HG02678 (cell line): Measurements from ENCODE around the gene MED9.

ENCODE experiments used
- ATAC-seq: cut with Tn5 transposase; IDR thresholded peaks from one replicate; pipeline ENCODE4 v1.9.1; 2021; ENCODE audit warnings: mild to moderate bottlenecking, moderate library complexity; ENCODE audit not compliant: unreplicated experiment

The MED9 gene

DNA sequence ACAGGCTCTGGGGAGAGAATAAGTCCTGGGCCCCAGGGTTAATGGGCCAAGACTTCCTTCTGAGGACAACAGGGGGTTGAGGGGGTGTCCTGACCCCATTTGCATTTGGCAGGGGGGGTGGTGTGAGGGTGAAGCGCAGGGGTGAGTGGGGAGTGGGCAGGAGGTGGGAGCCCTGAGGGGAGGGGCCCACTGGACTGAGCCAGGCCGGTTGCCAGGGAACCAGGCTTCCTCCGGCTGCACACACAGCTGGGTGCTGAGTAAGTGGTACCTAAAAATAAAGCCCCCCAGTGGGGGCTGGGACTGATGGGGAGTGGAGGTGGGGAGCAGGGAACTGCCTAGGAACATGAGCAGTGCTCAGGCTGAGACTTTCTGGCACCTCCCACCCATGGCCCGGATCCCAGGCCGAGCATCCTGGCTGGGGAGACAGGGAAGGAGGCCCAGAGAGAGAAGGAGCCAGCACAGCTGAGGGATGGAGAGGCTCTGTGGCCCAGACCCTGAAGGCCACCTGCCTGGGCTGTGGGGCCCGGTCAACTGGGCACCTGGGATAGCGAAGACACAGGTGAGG is 26.8 kb downstream of the MED9 start:
- ATAC-seq: no peak

DNA sequence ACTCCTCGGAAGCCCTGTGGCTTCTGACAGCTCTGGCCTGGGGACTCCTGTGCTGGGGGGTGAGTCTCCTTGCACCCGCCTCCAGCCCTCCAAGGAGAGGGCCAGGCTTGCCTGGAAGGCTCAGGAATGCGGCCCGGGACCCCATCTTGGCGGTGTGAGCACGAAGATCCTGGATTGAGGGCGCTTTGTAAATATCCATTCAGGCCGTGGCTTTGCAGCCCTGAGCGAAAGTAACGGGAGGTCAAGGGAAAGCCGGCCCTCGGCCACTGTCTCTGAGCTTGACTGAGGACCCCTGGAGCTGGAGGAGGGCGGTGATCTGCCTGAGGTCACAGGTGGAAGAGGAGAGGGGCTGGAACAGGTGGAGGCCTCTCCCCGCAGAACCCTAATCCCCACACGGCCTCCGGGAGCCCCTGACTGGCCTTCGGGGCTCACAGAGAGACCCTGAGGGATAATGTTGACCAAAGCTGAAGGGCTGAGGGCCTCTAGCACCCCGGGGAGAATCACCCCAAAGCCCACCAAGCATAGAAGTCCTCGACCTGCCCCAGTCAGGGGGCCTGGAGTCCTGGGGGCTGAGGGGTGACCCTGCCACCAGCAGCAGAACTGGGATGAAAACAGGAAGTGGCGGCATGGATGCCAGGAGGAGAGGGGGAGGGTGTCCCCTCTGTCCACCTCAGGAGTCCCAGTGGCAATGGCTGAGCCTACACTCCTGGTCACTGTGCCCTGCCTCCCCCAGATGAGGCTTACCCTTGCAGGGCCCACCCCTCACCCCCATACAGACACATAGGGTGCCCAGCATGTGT is 27.7 kb downstream of the MED9 start:
- no peak for ATAC-seq

DNA sequence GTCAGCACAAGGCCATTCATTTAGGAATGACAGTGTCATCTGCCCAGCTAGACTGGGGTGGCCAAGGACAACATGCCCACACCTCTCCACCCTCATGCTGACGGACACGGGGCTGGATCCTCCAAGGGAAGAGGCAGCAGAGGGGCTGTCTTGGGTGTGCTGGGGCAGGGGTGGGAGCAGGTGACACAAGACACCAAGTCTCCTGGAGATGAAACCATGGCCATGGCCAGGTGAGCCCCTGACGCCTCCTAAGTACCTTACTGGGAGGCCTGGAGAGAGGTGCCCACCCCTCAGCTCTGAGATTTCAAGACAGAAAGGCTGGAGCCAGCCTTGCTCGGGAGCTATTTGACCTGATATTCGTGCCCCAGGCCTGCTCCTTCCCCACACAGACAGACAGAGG is 28.4 kb downstream of the MED9 start:
- no peak for ATAC-seq

DNA sequence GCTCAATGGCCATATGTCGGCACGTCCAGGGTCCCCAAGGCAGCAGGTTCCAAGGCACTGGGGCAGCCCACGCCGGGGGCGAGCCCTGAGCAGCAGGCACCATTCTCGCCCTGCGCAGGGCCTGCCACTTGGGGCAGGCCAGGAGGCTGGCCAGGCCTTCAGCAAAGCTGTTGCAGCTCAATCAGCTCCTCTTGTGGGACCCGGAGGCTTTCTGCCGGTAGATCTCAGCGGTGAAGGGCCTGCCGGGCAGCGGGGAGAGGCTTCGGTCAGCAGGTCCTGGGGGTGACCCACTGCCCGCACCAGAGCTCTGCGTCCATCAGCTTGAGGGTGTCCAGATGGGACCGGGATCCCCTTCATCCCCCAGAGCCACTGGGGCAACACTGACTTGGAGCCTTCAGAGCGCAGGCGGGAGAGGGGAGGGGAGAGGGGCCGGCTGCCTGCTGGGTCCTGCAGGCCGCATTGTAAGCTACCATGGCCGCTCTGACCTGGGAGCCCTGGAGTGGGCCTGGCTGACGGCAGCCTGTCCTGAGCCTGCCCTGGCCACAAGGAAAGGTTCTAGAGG is 28.9 kb downstream of the MED9 start:
- ATAC-seq: no peak

DNA sequence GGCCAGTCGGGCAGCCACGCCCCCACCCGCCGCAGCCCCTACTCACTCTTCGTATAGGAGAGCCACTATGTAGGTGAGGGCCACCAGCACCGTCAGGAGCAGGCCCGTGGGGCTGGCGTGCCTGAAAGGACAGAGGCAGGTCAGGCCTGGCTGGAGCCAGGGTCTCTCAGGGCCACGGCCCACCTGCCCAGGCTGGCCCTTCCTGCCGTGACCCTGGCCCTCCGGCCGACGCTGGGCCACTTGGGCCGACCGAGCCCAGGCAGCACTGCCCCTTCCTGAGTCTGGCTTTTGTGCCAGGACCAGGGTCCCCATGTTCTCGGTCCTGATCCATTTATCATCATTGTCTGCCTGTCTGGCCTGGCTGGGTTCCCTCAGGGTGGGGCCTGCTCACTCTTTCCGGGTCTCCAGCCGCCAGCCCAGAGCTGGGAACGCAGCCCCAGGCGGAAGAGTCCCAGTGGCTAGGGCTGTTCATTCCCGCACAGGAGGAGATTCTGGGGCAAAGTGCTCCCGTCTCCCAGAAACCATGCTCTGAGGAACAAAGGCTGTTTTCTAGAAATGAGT is 29.5 kb downstream of the MED9 start:
- ATAC-seq: no peak

DNA sequence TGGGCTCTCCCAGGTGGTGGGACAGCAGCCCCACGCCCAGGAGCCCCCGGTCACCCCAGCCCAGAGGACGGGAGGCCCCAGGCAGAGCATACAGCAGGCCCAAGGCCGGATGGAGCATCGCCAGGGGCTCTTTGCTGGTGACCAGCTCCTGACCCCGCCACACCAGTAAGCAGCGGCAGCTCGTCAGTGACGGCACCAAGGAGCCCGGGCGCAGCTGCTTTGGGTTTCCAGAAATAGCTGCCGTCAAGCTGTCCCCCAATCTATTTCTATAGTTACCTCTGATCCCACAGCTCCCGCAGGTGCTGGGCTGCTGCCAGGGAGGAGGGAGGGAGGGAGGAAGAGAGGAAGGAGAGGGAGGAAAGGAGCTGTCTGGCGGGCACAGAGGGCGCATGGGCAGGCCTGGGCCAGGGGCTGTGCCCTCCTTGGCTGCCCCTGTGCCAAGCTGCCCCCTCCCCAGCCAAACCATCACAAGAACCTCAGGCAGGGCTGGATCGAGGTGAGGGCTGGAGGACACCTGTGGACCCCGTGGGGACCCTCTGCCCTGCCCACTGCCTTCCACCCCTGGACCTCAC is 30.2 kb downstream of the MED9 start:
- ATAC-seq: no peak

DNA sequence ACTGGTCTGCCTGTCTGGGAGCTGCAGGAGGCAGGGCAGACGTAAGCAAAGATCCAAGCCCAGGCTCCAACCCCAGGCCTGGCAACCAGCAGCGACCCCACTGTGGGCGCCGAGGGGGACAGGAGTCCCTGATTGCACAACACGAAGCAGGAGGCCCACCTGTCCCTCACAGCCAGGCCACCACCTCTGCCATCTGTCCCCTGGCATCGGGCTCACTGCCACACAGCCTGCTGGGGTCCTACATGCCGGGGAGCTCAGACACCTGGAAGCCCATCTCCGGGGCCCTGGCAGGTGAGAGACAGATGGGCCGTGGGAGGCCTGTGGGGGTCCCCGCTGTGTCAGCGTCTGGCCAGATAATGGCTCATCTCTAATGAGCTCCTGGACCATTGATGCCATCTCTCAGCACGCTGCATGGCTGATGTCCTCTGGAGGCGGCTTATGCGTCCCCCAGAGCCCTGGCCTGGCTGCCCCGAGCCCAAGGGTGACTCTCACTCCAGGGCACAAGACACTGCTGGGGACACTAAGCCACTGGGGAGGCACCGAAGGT is 30.7 kb downstream of the MED9 start:
- ATAC-seq: no peak

DNA sequence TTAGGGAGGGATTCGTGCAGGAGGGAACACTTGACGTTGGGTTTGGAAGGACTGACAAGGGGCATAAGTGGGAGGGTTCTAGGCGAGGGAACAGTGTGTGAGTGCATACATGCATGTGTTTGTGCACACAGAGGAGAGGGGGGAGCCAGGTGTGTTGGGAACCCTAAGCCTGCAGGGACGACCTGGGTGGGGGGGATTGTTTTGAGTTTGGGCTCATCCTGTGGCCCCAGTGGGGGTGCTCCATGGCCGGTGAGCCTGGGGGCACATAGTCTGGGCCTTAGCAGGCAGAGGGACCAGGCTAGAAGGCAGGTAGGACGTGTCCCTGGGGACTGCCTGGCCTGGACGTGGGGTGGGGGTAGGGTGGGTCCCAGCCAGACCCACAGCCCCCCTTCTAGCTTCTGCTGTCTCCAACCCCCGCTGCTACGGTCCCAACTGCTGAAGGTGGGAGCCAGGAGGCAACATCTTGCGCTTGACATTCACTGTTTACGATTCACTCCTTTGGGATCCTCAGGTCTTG is 31.3 kb downstream of the MED9 start:
- no peak for ATAC-seq

DNA sequence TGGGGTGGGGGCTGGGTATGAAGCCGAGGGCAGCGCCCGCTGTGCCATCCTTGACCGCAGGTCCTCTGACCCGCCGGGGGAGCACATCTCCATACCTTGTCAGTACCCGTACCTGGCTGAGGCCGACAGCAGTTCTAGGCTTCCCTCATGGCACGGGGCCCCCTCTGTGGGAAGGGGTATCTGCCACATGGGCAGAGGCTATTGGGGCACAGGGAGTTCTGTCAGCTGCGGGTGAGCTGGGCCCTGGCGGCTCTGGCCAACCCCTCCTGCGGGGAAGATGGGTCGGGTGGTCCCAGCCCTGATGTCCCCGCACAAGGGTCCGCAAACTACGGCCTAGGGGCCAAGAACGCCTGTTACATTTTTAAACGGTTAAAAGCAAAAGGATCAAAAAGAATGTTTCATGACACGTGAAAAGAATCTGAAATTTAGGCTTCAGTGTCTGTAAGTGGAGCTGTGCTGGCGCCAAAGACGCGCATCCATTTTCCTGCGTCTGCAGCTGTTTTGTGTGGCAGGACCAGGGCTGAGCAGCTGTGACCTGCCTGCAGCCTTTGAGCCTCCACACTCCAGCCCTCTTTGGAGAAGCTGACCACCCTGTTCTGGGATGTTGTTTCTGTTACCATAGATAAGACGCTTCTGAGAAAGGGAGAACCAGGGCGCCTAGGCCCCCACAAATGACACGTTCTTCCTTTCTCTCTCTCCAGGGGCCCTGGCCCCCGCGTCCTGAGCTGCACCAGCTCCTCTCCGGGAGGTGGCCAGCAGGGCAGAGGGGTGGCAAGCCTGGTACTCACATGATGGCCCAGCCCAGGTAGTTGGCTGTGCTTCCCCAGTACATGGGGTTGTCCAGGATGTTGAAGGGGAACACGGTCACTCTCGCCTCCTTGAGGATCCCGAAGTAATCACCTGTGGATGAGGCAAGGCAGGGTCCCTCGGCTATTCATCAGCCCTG is 32.1 kb downstream of the MED9 start:
- no peak for ATAC-seq

DNA sequence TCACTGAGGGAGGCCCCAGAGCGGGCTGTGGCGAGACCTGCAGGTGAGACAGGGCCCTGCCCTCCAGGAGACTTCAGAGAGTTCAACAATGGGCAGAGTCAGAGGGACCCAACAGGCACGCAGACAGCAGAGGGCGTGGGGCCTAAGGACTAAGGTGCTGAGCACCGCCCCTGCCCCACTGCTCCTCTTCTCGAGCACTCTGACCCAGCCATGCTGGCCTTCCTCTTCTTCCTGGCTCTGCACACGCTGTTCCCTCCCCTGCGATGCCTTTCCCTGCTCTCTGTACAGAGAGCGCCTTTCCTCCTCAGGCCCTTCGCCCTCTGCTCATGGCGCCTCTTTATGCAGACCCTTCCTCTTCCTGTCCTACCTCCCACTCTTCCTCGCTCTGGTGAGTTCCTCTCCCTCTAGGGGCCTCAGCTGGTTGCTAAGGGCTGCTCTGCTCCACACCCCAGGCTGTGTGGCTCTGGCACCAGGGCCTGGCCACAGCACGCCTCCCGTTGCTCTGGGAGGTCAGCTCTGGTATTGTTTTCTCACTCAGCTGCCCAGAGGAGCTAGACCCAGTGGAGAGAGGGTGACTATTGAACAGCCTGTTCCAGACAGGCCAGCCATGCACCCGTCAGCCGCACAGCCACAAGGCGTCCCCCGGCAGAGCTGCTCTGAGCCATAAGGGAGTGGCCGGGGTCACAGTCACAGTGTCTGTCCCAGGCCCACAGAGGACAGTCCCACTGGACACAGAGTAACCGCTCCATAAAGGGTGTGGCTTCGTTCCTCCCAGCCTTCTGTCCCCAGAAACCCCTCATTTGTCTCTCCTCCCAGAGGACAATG is 33.0 kb downstream of the MED9 start:
- ATAC-seq: no peak

DNA sequence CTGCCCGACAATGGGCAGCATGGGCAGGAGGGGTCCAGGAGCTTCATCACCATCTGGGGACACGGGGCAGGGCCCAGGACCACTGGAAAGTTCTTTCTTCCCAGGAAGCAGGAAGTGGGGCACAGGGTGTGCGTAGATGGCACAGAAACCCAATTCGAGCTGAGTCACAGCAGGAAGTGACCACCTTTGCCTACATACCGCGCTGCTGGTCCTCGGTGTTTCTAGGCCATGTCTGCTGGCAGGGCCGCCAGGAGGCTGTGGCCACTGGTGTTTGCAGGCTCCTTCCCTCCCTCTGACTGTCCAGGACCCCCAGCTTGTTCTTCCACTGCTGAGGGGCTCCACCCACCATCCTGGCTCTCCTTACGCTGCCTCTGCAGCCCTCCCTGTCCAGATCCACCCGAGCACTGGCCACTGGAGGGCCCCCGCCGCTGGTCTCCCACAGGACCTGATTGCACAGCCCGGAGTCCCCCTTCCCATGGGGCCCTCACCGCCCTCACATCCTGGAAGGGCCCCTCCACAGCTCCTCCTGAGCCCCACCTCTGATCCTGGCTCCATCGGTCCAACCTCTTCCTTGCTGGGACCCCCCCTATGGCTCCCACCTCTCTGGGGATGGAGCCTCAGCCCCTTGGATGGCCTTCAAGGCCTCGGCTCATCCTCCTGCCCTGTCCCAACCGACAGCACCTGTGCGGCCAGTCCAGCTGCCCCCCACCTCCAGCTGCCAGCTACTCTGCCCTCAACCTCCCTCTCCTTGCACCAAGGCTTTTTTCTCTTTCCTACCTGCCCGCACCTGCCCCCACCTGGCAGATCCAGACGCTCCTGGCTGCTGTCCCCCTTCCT is 33.9 kb downstream of the MED9 start:
- ATAC-seq: no peak

DNA sequence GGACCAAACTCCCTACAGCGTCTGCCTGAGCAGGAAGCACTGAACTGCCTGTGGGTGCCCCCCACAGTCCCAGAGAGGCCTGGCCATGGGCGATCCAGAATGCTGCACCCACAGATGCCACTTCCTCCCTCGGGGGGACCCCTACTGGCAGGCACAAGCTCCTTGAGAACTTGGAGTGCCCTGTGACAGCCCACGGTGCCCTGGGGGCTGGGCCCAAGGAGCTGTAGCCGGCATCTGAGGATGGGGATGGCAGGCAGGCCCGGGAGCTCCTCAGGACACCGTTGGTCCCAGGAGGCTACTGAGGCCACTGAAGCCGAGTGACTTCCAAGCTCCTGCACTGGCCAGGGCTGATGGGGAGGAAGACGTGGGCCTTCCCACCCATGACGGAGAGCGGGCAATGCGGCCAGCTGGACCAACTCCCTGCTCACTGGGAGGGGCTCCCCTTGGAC is 34.5 kb downstream of the MED9 start:
- ATAC-seq: no peak

DNA sequence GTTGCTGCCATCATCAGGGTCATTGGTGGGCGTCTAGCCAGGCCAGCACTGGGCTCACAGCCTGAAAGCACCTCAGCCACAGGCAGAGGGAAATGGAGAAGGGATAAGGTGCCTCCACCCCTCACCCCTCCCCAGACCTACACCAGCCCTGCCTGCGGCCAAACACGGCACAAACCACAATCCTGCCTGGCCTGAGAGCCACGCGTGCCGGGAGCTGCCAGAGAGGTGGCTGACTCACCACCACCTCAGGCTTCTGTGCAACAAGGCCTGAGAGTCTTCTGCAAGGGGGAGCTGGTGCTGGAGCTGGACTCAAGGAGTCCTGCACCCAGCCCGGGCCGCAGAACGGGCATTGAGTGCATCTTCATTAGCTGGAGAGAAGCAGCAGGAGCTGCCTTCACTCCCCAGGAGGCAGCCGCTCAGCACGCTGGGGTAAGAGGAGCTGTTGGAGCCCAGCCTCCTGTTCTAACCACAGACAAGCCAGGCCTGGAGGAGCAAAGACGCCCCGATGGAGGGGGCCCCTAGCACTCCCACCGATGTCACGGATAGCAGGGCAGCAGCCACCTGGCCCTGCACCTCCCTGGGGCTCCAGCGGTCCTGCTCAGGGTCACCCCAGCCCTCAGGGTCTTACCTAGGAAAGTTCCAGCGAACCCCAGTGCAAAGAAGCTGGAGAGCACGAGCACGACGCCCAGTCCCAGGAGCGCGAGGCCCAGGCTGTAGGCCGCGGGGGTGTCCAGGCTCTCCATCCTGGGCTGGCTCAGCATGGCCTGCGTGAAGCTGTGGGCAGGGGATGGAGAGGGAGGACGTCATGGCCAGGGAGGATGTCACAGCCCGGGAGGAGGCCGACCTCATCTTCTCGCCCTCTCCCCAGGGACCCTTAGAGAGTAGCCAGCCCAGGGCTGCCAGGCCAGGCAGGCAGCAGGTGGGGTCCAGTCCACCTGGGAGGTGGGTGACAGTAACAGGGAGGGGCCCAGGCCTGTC is 35.4 kb downstream of the MED9 start:
- no peak for ATAC-seq

DNA sequence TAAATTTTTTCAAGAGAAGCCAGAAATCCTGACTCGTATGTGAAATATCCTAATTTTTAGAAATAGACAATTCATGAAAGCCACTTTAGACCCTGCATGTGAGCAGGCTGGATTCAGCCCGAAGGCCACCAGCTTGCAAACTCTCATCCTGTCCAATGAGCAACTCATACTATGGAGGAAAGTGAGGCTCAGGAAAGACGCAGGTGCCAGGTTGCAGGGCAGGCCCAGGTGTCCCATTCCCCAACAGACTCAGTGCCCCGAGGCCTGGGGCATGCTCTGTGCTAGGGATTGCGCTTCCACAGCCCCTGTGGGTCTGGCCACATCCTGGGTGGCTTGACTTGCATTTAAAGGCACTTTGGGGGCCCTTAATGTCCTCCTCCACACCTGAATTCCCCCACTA is 36.1 kb downstream of the MED9 start:
- ATAC-seq: no peak

DNA sequence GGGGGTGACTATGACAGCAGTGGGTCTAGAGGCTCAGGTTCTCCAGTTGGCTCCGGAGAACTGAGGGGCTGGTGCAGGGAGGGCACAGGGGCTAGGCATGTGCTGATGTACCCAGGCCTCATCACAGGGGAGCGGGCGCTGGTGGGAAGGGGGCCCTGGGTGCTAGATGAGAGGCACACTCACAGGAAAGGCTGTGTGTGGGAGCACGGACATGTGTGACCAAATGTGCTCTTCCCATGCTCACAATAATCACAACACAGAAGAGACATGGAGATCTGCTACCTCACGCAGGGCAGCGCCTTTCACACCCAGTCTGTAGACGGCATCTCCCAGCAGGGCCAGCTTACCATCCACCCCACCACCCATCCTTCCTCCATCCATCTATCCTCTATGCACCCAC is 36.8 kb downstream of the MED9 start:
- no peak for ATAC-seq

DNA sequence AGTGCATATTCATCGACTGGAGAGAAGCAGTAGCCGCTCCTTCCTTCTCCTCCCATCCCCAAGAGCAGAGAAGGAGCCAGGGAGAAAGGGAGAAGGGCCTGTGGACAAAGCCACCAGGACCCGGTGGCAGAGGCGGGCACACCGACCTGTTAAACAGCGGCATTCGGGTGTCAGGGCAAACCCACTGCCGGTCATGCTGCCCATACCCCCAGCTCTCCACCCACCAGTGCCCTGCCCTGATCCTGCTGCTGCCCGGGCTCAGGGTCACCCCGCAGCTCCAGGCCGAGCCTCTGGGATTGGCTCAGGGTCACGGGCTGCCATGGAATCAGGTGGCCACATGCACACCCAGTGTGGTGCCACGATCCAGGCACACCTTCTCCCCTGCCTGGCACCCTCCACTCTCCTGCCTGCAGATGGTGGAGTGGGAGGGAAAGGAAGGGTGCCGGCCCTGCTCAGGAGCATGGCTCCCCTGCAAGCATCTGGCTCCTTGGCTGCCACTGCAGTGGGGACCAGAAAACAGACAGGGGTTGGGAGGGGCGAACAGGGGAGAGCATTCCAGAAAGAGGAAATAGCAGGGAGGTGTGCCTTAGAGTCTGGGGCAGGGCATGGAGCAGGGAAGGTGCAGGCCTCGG is 37.7 kb downstream of the MED9 start:
- no peak for ATAC-seq
